SU-DHL-6 (cell line): ENCODE measurements around the gene PRPF6.

Experiments used
- H2AFZ ChIP-seq: fragments of 200-600 bp; sonication (generic); 2 replicates; pipeline ENCODE4 v1.6.1; 2014; ENCODE audit warnings: low read depth, mild to moderate bottlenecking, moderate library complexity, mixed read lengths, antibody characterized with exemption, low read length; ENCODE audit not compliant: severe bottlenecking
- H3F3A ChIP-seq: fragments of 200-600 bp; shearing (Covaris generic); 2 replicates; pipeline ENCODE4 v1.6.0; 2016; ENCODE audit warnings: antibody characterized with exemption, mild to moderate bottlenecking; ENCODE audit not compliant: insufficient read depth
- H3K27ac ChIP-seq: fragments of 200-600 bp; sonication (generic); 2 replicates; pipeline ENCODE4 v1.5.1; 2016; ENCODE audit warnings: low read depth, mild to moderate bottlenecking, low read length, moderate library complexity, mixed read lengths
- H3K27me3 ChIP-seq: fragments of 200-600 bp; sonication (generic), shearing (Covaris generic); 2 replicates; pipeline ENCODE4 v1.6.0; 2014; ENCODE audit warnings: mild to moderate bottlenecking, low read length
- H3K36me3 ChIP-seq: fragments of 200-600 bp; sonication (generic); 2 replicates; pipeline ENCODE4 v1.6.1; 2014; ENCODE audit warnings: mild to moderate bottlenecking, low read length, mixed read lengths
- H3K4me2 ChIP-seq: fragments of 300-600, 200-600 bp; shearing (Covaris generic), sonication (generic); 2 replicates; pipeline ENCODE4 v1.6.0; 2014; ENCODE audit warnings: low read length, low read depth, mild to moderate bottlenecking; ENCODE audit not compliant: poor library complexity, severe bottlenecking
- H3K4me3 ChIP-seq: fragments of 200-600 bp; sonication (generic); 2 replicates; pipeline ENCODE4 v1.5.1; 2014; ENCODE audit warnings: antibody characterized with exemption, low read length, mild to moderate bottlenecking, mixed read lengths; ENCODE audit not compliant: insufficient read depth, poor library complexity, severe bottlenecking
- H3K79me2 ChIP-seq: fragments of 200-600 bp; sonication (generic); 2 replicates; pipeline ENCODE4 v1.6.1; 2014; ENCODE audit warnings: mild to moderate bottlenecking, low read length, moderate library complexity; ENCODE audit not compliant: insufficient read depth
- H3K9ac ChIP-seq: fragments of 200-600 bp; sonication (generic); 2 replicates; pipeline ENCODE4 v1.7.0; 2014; ENCODE audit warnings: mild to moderate bottlenecking, low read length
- H3K9me2 ChIP-seq: fragments of 200-600 bp; sonication (generic); replicated peaks from 2 replicates; pipeline ENCODE4 v1.6.1; 2014; ENCODE audit warnings: low read length; ENCODE audit not compliant: insufficient read depth
- H3K9me3 ChIP-seq: fragments of 200-600 bp; sonication (generic); 2 replicates; pipeline ENCODE4 v1.6.1; 2014; ENCODE audit warnings: low read length, mixed read lengths; ENCODE audit not compliant: insufficient read depth
- H4K20me1 ChIP-seq: fragments of 200-600 bp; sonication (generic); 2 replicates; pipeline ENCODE4 v1.6.1; 2014; ENCODE audit warnings: low read depth, mild to moderate bottlenecking, antibody characterized with exemption, low read length, moderate library complexity, mixed read lengths
- CTCF ChIP-seq: fragments of 200-600 bp; sonication (generic); IDR thresholded peaks from one replicate; pipeline ENCODE4 v1.5.1; 2017; ENCODE audit warnings: antibody characterized with exemption, mild to moderate bottlenecking, low read length, moderate library complexity; ENCODE audit not compliant: insufficient read depth, poor library complexity, severe bottlenecking
- EZH2phosphoT487 ChIP-seq: fragments of 200-600 bp; sonication (generic), shearing (Covaris generic); conservative IDR thresholded peaks from 2 replicates; pipeline ENCODE4 v1.6.1; 2018; ENCODE audit warnings: mild to moderate bottlenecking, antibody characterized with exemption, low read length, moderate library complexity, mixed read lengths

The PRPF6 gene

DNA sequence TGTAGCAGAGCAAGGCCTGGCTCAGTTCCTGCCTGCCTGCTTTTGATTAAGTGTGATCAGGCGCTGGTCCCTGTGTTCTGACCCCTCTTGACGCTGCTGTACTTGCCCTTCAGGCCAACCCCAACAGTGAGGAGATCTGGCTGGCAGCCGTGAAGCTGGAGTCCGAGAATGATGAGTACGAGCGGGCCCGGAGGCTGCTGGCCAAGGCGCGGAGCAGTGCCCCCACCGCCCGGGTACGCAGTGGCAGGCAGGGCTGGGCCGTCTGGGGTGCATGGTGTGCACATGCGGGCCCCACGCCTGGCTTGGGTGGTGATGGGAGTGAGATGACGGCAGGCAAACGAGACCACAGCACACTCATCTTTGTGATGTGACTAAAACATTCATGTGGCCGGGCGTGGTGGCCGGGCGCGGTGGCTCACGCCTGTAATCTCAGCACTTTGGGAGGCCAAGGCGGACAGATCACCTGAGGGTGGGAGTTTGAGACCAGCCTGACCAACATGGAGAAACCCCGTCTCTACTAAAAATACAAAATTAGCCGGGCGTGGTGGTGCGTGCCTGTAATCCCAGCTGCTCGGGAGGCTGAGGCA lies 45.0 kb downstream of the PRPF6 start:
- H2AFZ ChIP-seq: no peak overlapping the region
- H3K9me3 ChIP-seq: no peaks in the 10 kb centered on the region
- no peak for TF ChIP-seq CTCF
- no peak for TF ChIP-seq EZH2phosphoT487
- no peaks in the 10 kb centered on the region for H4K20me1 ChIP-seq
- H3F3A ChIP-seq: no peaks in the 10 kb centered on the region
- H3K9ac ChIP-seq: no peak overlapping the region
- no peaks in the 10 kb centered on the region for H3K79me2 ChIP-seq
- no peaks in the 10 kb centered on the region for H3K27me3 ChIP-seq
- no peak overlapping the region for H3K4me2 ChIP-seq
- no peak overlapping the region for H3K27ac ChIP-seq
- H3K36me3 ChIP-seq: no peaks in the 10 kb centered on the region
- no peak overlapping the region for H3K4me3 ChIP-seq
- no peaks in the 10 kb centered on the region for H3K9me2 ChIP-seq

DNA sequence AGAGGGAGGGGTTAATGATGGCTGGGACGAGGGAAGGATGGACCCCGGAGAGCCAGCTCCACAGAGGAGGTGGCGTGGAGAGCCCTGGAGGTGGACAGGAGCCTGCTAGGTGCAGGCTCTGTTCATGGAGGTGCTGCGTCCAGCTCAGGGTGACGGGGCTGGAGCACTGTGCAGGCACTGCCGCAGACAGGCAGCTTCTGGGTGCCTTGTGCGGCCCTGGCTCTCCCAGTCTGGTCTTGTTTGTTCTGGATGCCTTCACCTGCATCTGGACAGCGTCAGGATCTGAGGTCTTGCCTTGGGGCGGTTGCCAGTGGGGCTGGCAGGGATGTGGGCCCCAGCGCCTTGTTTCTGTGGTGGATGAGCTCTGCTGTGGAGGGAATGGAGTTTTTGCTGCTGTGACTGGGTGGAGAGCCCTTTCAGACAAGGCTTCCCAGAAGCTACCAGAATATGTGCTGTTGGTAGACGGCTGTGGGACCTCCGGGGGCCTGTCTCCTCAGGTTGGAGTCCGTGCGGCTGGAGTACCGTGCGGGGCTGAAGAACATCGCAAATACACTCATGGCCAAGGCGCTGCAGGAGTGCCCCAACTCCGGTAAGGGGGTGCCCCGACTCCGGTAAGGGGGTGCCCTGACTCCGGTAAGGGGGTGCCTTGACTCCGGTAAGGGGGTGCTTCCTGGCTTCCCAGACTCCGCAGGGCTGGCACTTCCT lies 47.2 kb downstream of the PRPF6 start:
- Histone ChIP-seq H3K27me3 (no peaks in the 10 kb centered on the region), H3K27ac (no peak overlapping the region), H3K79me2 (no peaks in the 10 kb centered on the region), H3K9ac (no peak overlapping the region), H3K4me2 (no peak overlapping the region), H2AFZ (no peak overlapping the region), H3K4me3 (no peak overlapping the region), H3K9me3 (no peaks in the 10 kb centered on the region), H3F3A (no peaks in the 10 kb centered on the region), H3K36me3 (no peaks in the 10 kb centered on the region), H4K20me1 (no peaks in the 10 kb centered on the region), H3K9me2 (no peaks in the 10 kb centered on the region)
- TF ChIP-seq EZH2phosphoT487 (no peak), CTCF (no peak)

- no peak overlapping the region for H3K27ac ChIP-seq
- no peaks in the 10 kb centered on the region for H3K9me2 ChIP-seq
- H3K36me3 ChIP-seq: no peaks in the 10 kb centered on the region
- no peak overlapping the region for H3K9ac ChIP-seq
- no peaks in the 10 kb centered on the region for H3K79me2 ChIP-seq
- TF ChIP-seq CTCF: no peak
- no peak for TF ChIP-seq EZH2phosphoT487
- H3K4me3 ChIP-seq: no peak overlapping the region
- H2AFZ ChIP-seq: no peak overlapping the region
- no peak overlapping the region for H3K4me2 ChIP-seq
- H4K20me1 ChIP-seq: no peaks in the 10 kb centered on the region
- H3K27me3 ChIP-seq: no peaks in the 10 kb centered on the region
- no peaks in the 10 kb centered on the region for H3F3A ChIP-seq
- no peaks in the 10 kb centered on the region for H3K9me3 ChIP-seq
Measured at GRCh38 chr20:64029293-64030117, 48.6 kb downstream of the PRPF6 start.
